Measurements from ENCODE around the gene BOD1L1. TPM values are rescaled to one million over a fixed set of nuclear protein-coding genes. Genes with fewer than 3 reads are reported as not detected.

BOD1L1 gene
- total and polyA plus RNA-seq, 2 donors (not counting 1 experiment from before 2014, with no cell fraction given): 20.1 to 34.3 TPM

- no peak overlapping the region for H3K27ac ChIP-seq (ENCODE audit: insufficient read depth, low read length)
- H3K4me3 ChIP-seq (replicated peaks in 1 of 4; ENCODE audit: control extremely low read depth in 1 of 4, insufficient read depth in 1 of 4, low read depth in 3 of 4, low read length in 4 of 4): no peak overlapping the region
- TF ChIP-seq EZH2 (IDR thresholded peaks at IDR 0.05; ENCODE audit: low read length, missing control alignments) (no peak), CTCF (conservative IDR thresholded peaks at IDR 0.05 in 1 of 2, IDR thresholded peaks at IDR 0.05 in 1 of 2; ENCODE audit: low read depth in 1 of 2, low read length in 2 of 2) (no peak)
- H3K27me3 ChIP-seq (ENCODE audit: control insufficient read depth, insufficient read depth, low read length): no peaks in the 10 kb centered on the region
- no peaks in the 10 kb centered on the region for H3K79me2 ChIP-seq (ENCODE audit: control insufficient read depth, insufficient read depth, low read length)
- peaks cover 5% of the 10 kb centered on the region for H3K4me1 ChIP-seq (ENCODE audit: control insufficient read depth, extremely low read depth, insufficient read depth, low read length)
- no peak overlapping the region for H2AFZ ChIP-seq (ENCODE audit: low read length)
- no peaks in the 10 kb centered on the region for H3K9me3 ChIP-seq (ENCODE audit: control insufficient read depth, insufficient read depth, low read depth, low read length)
- H3K9ac ChIP-seq (ENCODE audit: insufficient read depth, low read length): no peak overlapping the region
- no peaks in the 10 kb centered on the region for H4K20me1 ChIP-seq (ENCODE audit: control insufficient read depth, extremely low read depth, insufficient read depth, low read length)
- H3K36me3 ChIP-seq (ENCODE audit: control insufficient read depth, insufficient read depth, low read length): no peaks in the 10 kb centered on the region
- H3K4me2 ChIP-seq (ENCODE audit: extremely low read depth, insufficient read depth, low read length): no peak overlapping the region
- peak; percentile 61 to 64 for DNase-seq (ENCODE audit: low read depth in 2 of 2)
Observed at GRCh38 chr4:13642170-13642950, 14.8 kb upstream of the BOD1L1 start.

- H3K27me3 ChIP-seq (ENCODE audit: control insufficient read depth, insufficient read depth, low read length): no peaks in the 10 kb centered on the region
- TF ChIP-seq CTCF (conservative IDR thresholded peaks at IDR 0.05 in 1 of 2, IDR thresholded peaks at IDR 0.05 in 1 of 2; ENCODE audit: low read depth in 1 of 2, low read length in 2 of 2) (no peak), EZH2 (IDR thresholded peaks at IDR 0.05; ENCODE audit: low read length, missing control alignments) (no peak)
- no peaks in the 10 kb centered on the region for H3K9me3 ChIP-seq (ENCODE audit: control insufficient read depth, insufficient read depth, low read depth, low read length)
- no peak overlapping the region for H3K27ac ChIP-seq (ENCODE audit: insufficient read depth, low read length)
- H3K4me1 ChIP-seq (ENCODE audit: control insufficient read depth, extremely low read depth, insufficient read depth, low read length): peaks cover 5% of the 10 kb centered on the region
- no peaks in the 10 kb centered on the region for H3K36me3 ChIP-seq (ENCODE audit: control insufficient read depth, insufficient read depth, low read length)
- no peaks in the 10 kb centered on the region for H3K79me2 ChIP-seq (ENCODE audit: control insufficient read depth, insufficient read depth, low read length)
- no peak overlapping the region for H3K9ac ChIP-seq (ENCODE audit: insufficient read depth, low read length)
- H3K4me2 ChIP-seq (ENCODE audit: extremely low read depth, insufficient read depth, low read length): no peak overlapping the region
- no peaks in the 10 kb centered on the region for H4K20me1 ChIP-seq (ENCODE audit: control insufficient read depth, extremely low read depth, insufficient read depth, low read length)
- no peak overlapping the region for H3K4me3 ChIP-seq (replicated peaks in 1 of 4; ENCODE audit: control extremely low read depth in 1 of 4, insufficient read depth in 1 of 4, low read depth in 3 of 4, low read length in 4 of 4)
- no peak overlapping the region for H2AFZ ChIP-seq (ENCODE audit: low read length)
- no peak for DNase-seq (ENCODE audit: low read depth in 2 of 2)
Observed at GRCh38 chr4:13641084-13641483, 13.6 kb upstream of the BOD1L1 start.

- Histone ChIP-seq H3K36me3 (ENCODE audit: control insufficient read depth, insufficient read depth, low read length) (no peaks in the 10 kb centered on the region), H3K4me1 (ENCODE audit: control insufficient read depth, extremely low read depth, insufficient read depth, low read length) (peaks cover 5% of the 10 kb centered on the region), H3K27me3 (ENCODE audit: control insufficient read depth, insufficient read depth, low read length) (no peaks in the 10 kb centered on the region), H3K79me2 (ENCODE audit: control insufficient read depth, insufficient read depth, low read length) (no peaks in the 10 kb centered on the region), H3K9me3 (ENCODE audit: control insufficient read depth, insufficient read depth, low read depth, low read length) (no peaks in the 10 kb centered on the region), H3K4me3 (replicated peaks in 1 of 4; ENCODE audit: control extremely low read depth in 1 of 4, insufficient read depth in 1 of 4, low read depth in 3 of 4, low read length in 4 of 4) (no peak overlapping the region), H3K4me2 (ENCODE audit: extremely low read depth, insufficient read depth, low read length) (no peak overlapping the region), H3K9ac (ENCODE audit: insufficient read depth, low read length) (no peak overlapping the region), H3K27ac (ENCODE audit: insufficient read depth, low read length) (no peak overlapping the region), H4K20me1 (ENCODE audit: control insufficient read depth, extremely low read depth, insufficient read depth, low read length) (no peaks in the 10 kb centered on the region), H2AFZ (ENCODE audit: low read length) (no peak overlapping the region)
- TF ChIP-seq CTCF (conservative IDR thresholded peaks at IDR 0.05 in 1 of 2, IDR thresholded peaks at IDR 0.05 in 1 of 2; ENCODE audit: low read depth in 1 of 2, low read length in 2 of 2) (no peak), EZH2 (IDR thresholded peaks at IDR 0.05; ENCODE audit: low read length, missing control alignments) (no peak)
- peak; percentile 74 to 85 for DNase-seq (ENCODE audit: low read depth in 2 of 2)
Observed at GRCh38 chr4:13640149-13640940, 12.8 kb upstream of the BOD1L1 start.
